VCaP (cell line): ENCODE data around the gene GPSM1.

Source experiments
- H3K27ac ChIP-seq: fragments of 450-650 bp; 2 replicates; pipeline ENCODE4 v1.5.1; 2017
- TF ChIP-seq, protein P1 (sequence below): fragments of 450-650 bp; conservative IDR thresholded peaks from 2 replicates; pipeline ENCODE4 v1.5.1; 2017; ENCODE audit warnings: mild to moderate bottlenecking, moderate library complexity

The GPSM1 gene

DNA sequence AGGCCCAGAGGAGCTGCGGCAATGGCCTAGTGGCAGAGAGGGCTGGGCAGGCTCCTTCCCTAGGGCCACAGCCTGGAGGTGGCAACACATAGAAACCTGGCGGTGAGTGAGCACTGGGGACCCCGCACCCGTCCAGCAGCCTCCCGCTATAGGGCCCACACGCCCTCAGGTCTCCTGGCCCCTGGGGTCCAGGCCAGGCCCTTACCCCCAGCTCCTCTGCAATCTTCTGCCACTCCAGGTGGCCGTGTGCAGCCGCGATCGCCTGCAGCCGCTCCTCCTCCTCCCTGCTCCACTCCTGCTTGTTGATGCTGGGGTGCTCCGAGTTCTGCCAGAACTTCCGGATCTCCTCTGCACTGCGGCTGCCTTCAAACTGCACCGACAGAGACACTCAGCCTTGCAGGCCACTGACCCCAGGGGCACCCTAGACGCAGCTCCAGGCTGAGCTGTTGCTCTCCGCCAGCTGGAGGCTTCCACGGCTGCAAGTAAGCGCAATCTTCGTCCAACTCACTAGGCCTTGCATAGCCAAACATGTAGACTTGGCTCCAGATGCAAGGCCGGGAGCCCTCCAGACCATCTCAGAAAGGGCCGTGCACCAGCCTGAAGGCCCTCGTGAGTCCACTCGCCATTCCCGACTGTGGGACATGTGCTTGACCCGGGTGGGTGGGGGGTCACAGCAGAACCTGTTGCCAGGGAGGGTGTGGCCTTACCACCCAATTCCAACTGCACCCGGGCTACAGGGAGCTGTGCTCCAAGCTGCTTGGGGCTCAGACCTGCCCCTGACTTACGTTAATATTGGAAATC lies 64.6 kb downstream of the GPSM1 start:
- TF ChIP-seq, protein P1, sequence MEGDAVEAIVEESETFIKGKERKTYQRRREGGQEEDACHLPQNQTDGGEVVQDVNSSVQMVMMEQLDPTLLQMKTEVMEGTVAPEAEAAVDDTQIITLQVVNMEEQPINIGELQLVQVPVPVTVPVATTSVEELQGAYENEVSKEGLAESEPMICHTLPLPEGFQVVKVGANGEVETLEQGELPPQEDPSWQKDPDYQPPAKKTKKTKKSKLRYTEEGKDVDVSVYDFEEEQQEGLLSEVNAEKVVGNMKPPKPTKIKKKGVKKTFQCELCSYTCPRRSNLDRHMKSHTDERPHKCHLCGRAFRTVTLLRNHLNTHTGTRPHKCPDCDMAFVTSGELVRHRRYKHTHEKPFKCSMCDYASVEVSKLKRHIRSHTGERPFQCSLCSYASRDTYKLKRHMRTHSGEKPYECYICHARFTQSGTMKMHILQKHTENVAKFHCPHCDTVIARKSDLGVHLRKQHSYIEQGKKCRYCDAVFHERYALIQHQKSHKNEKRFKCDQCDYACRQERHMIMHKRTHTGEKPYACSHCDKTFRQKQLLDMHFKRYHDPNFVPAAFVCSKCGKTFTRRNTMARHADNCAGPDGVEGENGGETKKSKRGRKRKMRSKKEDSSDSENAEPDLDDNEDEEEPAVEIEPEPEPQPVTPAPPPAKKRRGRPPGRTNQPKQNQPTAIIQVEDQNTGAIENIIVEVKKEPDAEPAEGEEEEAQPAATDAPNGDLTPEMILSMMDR, result no peak
- H3K27ac ChIP-seq, result peak overlapping the region; percentile 98

DNA sequence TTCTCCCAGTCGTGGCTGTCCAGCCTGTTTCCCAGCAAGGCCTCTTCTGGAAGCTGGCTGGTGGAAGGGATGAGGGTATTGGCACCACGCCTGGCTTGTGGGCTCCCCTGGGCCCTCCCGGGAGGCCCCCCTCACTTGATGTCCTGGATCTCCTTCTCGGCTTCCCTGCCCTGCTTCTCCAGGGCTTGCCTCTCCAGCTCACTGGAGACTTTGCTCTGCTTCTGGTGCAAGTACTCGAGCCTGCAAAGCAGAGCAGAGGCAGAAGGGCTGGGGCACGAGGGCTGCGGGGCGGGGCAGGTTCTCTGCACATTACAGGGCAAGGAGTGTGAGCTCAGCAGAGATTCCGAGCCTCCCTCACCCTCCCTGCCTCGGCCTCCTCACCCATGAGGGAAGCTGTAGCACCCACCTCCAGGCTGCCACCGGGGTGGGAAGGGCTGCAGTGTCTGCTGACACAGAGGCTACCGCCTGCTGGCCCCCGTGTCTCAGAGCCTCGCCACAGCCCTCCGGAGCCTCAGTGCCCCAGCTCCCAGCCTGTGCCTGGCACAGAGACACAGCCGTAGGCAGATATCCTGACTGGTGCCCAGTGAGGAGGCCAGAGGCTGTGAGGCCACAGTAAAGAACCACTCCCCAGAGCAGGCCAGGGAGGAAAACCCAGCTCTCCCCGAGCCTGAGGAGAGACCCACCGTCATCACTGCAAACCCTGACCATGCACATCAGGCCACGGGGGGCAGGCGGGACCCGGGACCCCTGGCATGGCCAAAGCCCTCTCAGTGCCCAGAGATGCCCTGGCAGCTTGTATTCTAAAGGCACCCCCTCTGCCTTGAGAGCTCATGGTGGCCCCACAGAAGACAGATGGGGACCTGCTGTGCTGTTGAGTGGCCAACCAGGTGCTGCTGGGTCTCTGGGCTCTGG lies 65.5 kb downstream of the GPSM1 start:
- TF ChIP-seq, protein P1, result no peak
- peak overlapping the region; percentile 98 for H3K27ac ChIP-seq

DNA sequence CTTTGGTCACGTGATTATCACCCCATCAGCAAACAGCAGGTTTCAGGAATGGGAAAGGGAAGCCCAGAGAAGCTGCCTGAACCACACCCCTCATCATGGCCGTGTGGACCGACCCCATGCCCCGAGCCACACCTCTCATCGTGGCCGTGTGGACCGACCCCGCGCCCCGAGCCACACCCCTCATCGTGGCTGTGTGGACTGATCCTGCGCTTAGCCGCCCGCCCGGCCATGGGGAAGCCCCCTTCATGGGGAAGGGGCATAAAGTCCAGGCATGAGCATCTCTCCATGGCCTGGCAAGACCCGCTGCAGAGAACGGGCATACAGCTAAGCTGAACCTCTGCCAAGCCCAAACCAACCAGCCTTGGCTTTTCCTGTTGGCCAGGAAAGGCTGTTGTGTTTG lies 66.2 kb downstream of the GPSM1 start:
- peak overlapping the region; percentile 98 for H3K27ac ChIP-seq

DNA sequence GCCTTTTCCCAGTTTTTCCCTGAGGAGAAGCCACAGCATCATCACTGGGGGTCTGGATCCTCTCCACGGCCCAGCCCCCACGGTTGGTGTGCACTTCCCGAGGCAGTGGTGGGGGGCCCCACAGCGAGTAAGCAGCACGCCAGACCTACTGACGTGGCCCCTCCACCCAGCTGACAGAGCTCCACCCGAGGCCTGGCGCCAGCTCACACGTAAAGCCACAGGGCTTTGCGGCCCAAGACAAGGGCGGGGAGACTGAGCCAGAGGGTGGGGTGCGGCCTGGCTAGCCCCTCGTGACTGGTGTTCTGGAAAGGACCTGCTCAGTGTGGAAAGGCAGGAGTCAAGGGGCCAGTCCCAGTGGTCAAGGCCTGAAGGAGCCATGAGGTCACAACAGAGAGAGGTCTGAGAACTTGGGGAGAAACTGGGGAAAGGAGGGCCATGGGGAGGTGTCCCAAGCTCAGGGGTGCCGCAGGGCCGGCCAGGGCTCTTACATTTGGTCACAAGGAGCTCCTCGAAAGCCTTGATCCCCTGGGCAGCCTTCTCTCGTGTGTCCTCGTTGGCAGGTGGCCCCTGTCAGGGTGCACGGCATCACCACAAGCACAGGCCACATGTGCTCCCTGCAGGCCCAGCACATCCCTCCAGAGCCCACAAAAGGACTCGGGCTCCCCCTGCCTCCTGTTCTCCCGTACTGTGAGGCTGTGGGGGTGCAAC lies 67.1 kb downstream of the GPSM1 start:
- peak overlapping the region; percentile 98 for H3K27ac ChIP-seq
- TF ChIP-seq, protein P1, result no peak

More for the DNA sequence above, 66.2 kb downstream of the GPSM1 start:
- TF ChIP-seq, protein P1, result no peak

DNA sequence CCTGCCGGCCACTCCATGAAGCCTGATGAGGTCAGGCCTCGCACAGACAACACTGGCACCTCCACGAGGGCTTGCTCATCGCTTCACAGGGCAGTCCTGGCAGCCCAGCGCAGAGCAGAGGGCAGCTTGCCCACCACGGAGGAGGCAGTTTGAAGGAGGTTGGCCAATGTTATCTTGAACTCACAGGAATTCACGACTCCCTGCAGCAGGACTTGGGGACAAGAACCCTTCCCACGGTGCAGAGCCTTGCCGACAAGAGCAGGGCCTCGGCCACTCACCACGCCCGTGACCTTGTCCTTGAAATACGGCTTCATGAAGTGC lies 67.6 kb downstream of the GPSM1 start:
- TF ChIP-seq, protein P1, result no peak
- H3K27ac ChIP-seq, result peak overlapping the region; percentile 98

DNA sequence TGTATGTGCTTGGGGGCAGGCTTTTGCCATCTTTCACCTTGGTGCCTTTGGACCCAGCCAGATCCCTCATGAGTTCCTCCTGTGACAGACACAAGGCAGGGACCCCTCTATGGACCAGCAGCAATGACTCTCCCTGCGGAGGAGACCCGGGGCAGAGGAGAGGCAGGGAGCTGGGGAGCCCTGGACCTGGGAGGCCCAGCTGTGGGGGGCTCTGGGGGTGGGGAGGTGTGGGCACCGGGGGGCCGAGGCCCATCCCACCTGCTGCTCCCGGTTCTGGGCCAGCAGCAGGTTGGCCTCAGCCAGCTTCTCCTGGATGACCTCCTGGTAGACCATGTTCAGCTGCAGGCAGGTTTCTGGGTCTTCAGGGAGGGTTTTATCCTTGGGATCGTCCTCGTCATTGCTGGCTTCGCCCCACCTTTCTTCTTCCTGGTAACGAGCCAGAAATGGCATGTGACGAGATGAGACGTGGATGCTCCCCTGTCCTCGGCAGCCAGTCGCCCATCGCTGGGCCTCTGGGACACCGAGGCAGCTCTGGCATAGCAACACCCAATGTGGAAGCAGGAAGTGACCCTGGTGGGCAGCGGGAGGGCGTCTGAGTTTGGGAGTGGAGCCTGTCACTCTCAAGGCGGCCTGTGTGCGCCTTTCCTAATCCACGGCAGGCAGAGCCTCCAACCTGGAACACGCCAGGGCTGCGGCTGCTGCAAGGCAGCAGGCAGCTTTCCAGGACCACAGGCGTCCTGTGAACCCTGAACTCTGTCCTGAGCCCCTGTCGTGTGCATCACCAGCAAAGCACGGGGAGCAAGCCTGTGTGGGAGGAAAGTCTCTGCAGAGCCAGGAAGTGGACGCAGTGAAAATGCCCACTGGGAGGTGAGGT lies 68.2 kb downstream of the GPSM1 start:
- peak overlapping the region; percentile 98 for H3K27ac ChIP-seq
- TF ChIP-seq, protein P1, result no peak
